ENCODE data around the gene DIABLO. TPM values are rescaled to one million over a fixed set of nuclear protein-coding genes. Genes with fewer than 3 reads are reported as not detected.

The DIABLO gene
- total RNA-seq, 1 experiment from 2014 or later, result 97.6 TPM

GRCh38 chr12:122216445-122216844, 9.4 kb downstream of the DIABLO start:
- POLR2A ChIA-PET (ENCODE audit: unreplicated experiment), result interaction anchor here (0.8 kb wide), 1 partner anchor 8 kb away, joined by 5 read pairs; no protein-coding TSS in a partner anchor
- no TSS peak for BruUV-seq (replicated peaks)
- H3K27me3 ChIP-seq (ENCODE audit: low read length), result no peaks in the 10 kb centered on the region
- no peaks in the 10 kb centered on the region for H4K20me1 ChIP-seq (ENCODE audit: low read length)
- H3K36me3 ChIP-seq (ENCODE audit: low read depth, low read length), result peaks cover 70% of the 10 kb centered on the region
- no peak overlapping the region for H3K4me3 ChIP-seq (ENCODE audit: low read length)
- intact Hi-C loops (cut with micrococcal nuclease), result no loop called here
- CTCF ChIA-PET, result no interaction called here
- no peaks in the 10 kb centered on the region for H3K9me3 ChIP-seq (ENCODE audit: low read length)
- H3K79me2 ChIP-seq (ENCODE audit: low read length), result peaks cover 21% of the 10 kb centered on the region
- no peak overlapping the region for H2AFZ ChIP-seq (ENCODE audit: low read length)
- no peak overlapping the region for H3K9ac ChIP-seq (ENCODE audit: low read length)
- H3K9me2 ChIP-seq (replicated peaks; ENCODE audit: low read length), result no peaks in the 10 kb centered on the region
- H3K4me1 ChIP-seq (ENCODE audit: insufficient read depth, low read length), result no peaks in the 10 kb centered on the region
- no peak overlapping the region for H3K27ac ChIP-seq (ENCODE audit: low read length)
- TF ChIP-seq EZH2phosphoT487 (IDR thresholded peaks at IDR 0.05; ENCODE audit: borderline replicate concordance, low read length) (no peak), EZH2 (IDR thresholded peaks at IDR 0.05; ENCODE audit: low read length, unreplicated experiment) (no peak), CTCF (conservative IDR thresholded peaks at IDR 0.05; ENCODE audit: low read depth, low read length) (no peak)
- no peak for DNase-seq
- no peak overlapping the region for H3K4me2 ChIP-seq (ENCODE audit: low read length)
- no peaks in the 10 kb centered on the region for H3F3A ChIP-seq (ENCODE audit: low read length, unreplicated experiment)
- ATAC-seq, result no peak

GRCh38 chr12:122215771-122216170, 10.1 kb downstream of the DIABLO start:
- TF ChIP-seq CTCF (conservative IDR thresholded peaks at IDR 0.05; ENCODE audit: low read depth, low read length) (no peak), EZH2 (IDR thresholded peaks at IDR 0.05; ENCODE audit: low read length, unreplicated experiment) (no peak), EZH2phosphoT487 (IDR thresholded peaks at IDR 0.05; ENCODE audit: borderline replicate concordance, low read length) (no peak)
- Histone ChIP-seq H3K79me2 (ENCODE audit: low read length) (peaks cover 14% of the 10 kb centered on the region), H2AFZ (ENCODE audit: low read length) (no peak overlapping the region), H3K4me3 (ENCODE audit: low read length) (no peak overlapping the region), H3K27me3 (ENCODE audit: low read length) (no peaks in the 10 kb centered on the region), H3K27ac (ENCODE audit: low read length) (no peak overlapping the region), H3K4me2 (ENCODE audit: low read length) (no peak overlapping the region), H3F3A (ENCODE audit: low read length, unreplicated experiment) (no peaks in the 10 kb centered on the region), H3K4me1 (ENCODE audit: insufficient read depth, low read length) (no peaks in the 10 kb centered on the region), H3K9me2 (replicated peaks; ENCODE audit: low read length) (no peaks in the 10 kb centered on the region), H3K9ac (ENCODE audit: low read length) (no peak overlapping the region), H3K36me3 (ENCODE audit: low read depth, low read length) (peaks cover 67% of the 10 kb centered on the region), H4K20me1 (ENCODE audit: low read length) (no peaks in the 10 kb centered on the region), H3K9me3 (ENCODE audit: low read length) (no peaks in the 10 kb centered on the region)
- ChIA-PET CTCF (no interaction called here), POLR2A (ENCODE audit: unreplicated experiment) (interaction anchor here (0.8 kb wide), 1 partner anchor 8 kb away, joined by 5 read pairs; no protein-coding TSS in a partner anchor)
- DNase-seq (no peak), ATAC-seq (no peak)
- intact Hi-C loops (cut with micrococcal nuclease), result no loop called here
- no TSS peak for BruUV-seq (replicated peaks)

GRCh38 chr12:122208073-122208820, 17.6 kb downstream of the DIABLO start:
- H3F3A ChIP-seq (ENCODE audit: low read length, unreplicated experiment), result no peaks in the 10 kb centered on the region
- H3K4me3 ChIP-seq (ENCODE audit: low read length), result no peak overlapping the region
- H3K36me3 ChIP-seq (ENCODE audit: low read depth, low read length), result peaks cover 44% of the 10 kb centered on the region
- BruUV-seq (replicated peaks), result no TSS peak
- DNase-seq (no peak), ATAC-seq (no peak)
- H3K9ac ChIP-seq (ENCODE audit: low read length), result no peak overlapping the region
- no peak for TF ChIP-seq CTCF (conservative IDR thresholded peaks at IDR 0.05; ENCODE audit: low read depth, low read length)
- H3K27me3 ChIP-seq (ENCODE audit: low read length), result no peaks in the 10 kb centered on the region
- H3K27ac ChIP-seq (ENCODE audit: low read length), result no peak overlapping the region
- H3K79me2 ChIP-seq (ENCODE audit: low read length), result no peaks in the 10 kb centered on the region
- CTCF ChIA-PET, result no interaction called here
- intact Hi-C loops (cut with micrococcal nuclease), result no loop called here
- no peak overlapping the region for H3K4me2 ChIP-seq (ENCODE audit: low read length)
- H3K9me3 ChIP-seq (ENCODE audit: low read length), result no peaks in the 10 kb centered on the region
- POLR2A ChIA-PET (ENCODE audit: unreplicated experiment), result interaction anchor here (0.6 kb wide), 1 partner anchor 8 kb away, joined by 5 read pairs; no protein-coding TSS in a partner anchor
- no peaks in the 10 kb centered on the region for H3K9me2 ChIP-seq (replicated peaks; ENCODE audit: low read length)
- H4K20me1 ChIP-seq (ENCODE audit: low read length), result peaks cover 12% of the 10 kb centered on the region; the same call in 1 of the 2 replicates
- no peak overlapping the region for H2AFZ ChIP-seq (ENCODE audit: low read length)
- H3K4me1 ChIP-seq (ENCODE audit: insufficient read depth, low read length), result no peaks in the 10 kb centered on the region

All from PC-3 (cell line).